ENCODE results near the gene CFAP100. TPM values are rescaled to one million over a fixed set of nuclear protein-coding genes. Genes with fewer than 3 reads are reported as not detected.

CFAP100 gene
- total and polyA plus RNA-seq, 2 donors, result not detected

DNA sequence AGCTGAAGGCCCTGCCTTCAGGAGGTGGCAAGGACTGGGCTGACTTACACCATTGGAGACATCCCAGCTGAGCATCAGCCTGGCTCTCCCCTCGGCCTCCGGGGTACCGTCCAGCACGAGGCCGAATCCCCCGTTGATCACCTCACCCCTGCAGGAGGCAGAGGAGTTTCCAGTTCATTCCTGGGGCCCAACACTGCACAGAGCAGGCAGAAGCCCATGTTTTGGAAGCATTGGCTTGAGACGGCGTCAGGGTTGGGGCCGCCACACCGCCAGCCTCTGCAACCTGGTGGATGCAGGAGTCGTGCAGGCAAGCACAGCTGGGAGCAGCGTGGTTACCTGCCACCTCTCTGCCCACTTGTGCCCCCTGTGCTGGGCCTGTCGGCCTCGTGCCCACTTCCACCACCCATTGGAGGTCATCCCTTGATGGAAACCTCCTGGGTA is 88.6 kb downstream of the CFAP100 start:
- Histone ChIP-seq H3K27ac (ENCODE audit: low read depth) (no peak overlapping the region), H3K4me1 (ENCODE audit: insufficient read depth) (no peaks in the 10 kb centered on the region), H3K36me3 (ENCODE audit: insufficient read depth) (no peaks in the 10 kb centered on the region), H3K4me3 (ENCODE audit: low read depth, low read length) (no peak overlapping the region)
- 90% methylated on average over 14 of the region's 14 CpGs for WGBS
- DNase-seq (ENCODE audit: extremely low spot score), result no peak

DNA sequence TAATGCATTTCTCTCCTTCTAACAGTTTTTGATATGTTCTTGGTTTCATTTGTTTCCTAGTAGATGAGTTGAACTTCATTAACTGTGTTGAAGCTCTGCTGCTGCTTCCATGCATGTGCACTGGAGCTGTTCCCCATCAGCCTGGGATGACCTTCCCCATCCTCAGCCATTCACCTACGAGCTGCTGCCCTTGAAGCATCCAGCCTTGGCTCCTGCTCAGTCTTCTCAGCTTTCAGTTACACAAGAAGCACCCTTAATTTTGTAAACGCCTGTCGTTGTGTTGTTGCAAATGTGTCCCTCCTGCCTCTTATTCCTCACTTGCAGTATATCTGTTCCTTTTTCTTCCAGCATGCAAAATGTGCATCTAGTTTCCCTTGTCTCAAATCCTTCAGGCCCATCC is 89.4 kb downstream of the CFAP100 start:
- Histone ChIP-seq H3K27ac (ENCODE audit: low read depth) (no peak overlapping the region), H3K4me3 (ENCODE audit: low read depth, low read length) (no peak overlapping the region), H3K4me1 (ENCODE audit: insufficient read depth) (no peaks in the 10 kb centered on the region), H3K36me3 (ENCODE audit: insufficient read depth) (no peaks in the 10 kb centered on the region)
- 81% methylated on average over 3 of the region's 3 CpGs for WGBS
- DNase-seq (ENCODE audit: extremely low spot score), result no peak

DNA sequence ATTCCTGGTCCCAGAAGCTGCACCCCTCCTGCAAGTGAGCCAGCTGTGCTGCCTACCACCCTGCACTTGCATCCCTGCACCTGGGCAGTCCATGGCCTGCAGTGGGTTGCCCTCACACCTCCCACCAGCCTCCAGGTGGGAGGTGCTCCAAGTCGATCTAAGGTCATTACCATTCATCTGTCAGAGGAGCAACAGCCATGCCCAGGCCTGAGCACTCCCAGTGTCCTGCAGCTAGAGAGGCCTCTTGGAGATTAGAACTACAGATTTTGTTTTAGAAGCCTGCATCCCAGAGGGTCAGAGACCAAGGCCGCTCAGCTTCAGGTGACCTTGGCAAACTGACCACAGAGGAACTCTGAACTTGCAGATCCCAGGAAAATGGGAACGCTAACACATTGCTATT is 90.0 kb downstream of the CFAP100 start:
- Histone ChIP-seq H3K4me3 (ENCODE audit: low read depth, low read length) (no peak overlapping the region), H3K4me1 (ENCODE audit: insufficient read depth) (no peaks in the 10 kb centered on the region), H3K27ac (ENCODE audit: low read depth) (no peak overlapping the region), H3K36me3 (ENCODE audit: insufficient read depth) (no peaks in the 10 kb centered on the region)
- WGBS, result 73% methylated on average over 3 of the region's 3 CpGs
- no peak for DNase-seq (ENCODE audit: extremely low spot score)

DNA sequence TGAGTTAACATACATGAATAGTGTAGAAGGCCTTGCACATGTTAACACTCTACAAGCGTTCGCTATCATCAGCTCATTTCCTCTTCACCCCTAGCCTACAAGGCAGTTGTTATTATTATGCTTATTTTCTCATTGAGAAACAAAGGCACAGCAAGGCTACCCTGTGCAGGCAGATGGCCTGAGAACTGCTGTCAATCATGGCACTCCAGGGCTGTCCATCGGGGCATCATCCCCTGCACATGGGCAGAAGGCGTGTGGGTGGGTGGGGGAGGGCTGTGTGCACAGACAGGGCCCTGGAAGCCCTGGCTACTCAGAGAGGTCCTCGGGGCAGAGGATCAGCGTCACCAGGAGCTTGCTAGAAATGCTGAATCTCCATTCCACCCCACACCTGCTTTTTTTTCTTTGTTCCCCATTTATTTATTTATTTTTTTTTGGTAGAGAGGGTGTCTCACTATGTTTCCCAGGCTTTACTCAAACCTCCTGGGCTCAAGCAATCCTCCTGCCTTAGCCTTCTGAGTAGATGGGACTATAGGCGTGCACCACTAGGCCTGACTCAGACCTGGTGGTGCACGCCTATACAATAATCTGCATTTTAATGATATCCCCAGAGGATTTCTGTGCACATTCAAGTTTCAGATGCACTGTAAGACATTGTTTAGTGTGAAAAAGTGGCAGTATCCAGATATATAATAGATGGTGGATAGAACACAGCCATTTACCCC is 90.6 kb downstream of the CFAP100 start:
- H3K36me3 ChIP-seq (ENCODE audit: insufficient read depth), result no peaks in the 10 kb centered on the region
- no peak for DNase-seq (ENCODE audit: extremely low spot score)
- H3K27ac ChIP-seq (ENCODE audit: low read depth), result no peak overlapping the region
- WGBS, result 82% methylated on average over 8 of the region's 8 CpGs
- H3K4me1 ChIP-seq (ENCODE audit: insufficient read depth), result no peaks in the 10 kb centered on the region
- no peak overlapping the region for H3K4me3 ChIP-seq (ENCODE audit: low read depth, low read length)

DNA sequence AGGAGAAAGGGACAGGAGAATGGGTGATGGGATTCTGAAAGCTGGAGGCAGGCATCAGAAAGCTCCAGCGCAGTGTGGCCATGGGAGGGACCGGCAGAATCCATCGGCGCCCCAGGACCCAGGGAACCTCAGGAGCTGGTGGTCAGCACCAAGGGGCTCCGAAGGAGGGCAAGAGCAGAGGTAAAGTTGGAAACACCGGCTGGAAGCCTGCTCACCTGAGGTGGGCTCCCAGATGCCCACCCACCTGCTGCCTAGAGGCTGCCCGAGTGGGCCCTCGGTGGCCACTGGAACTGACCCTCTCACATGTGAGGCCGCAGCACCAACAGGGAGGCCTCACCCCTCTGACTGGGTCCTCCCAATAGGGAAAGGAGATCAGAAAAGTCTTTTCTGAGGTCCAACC is 91.2 kb downstream of the CFAP100 start:
- H3K4me1 ChIP-seq (ENCODE audit: insufficient read depth), result no peaks in the 10 kb centered on the region
- 94% methylated on average over 9 of the region's 9 CpGs for WGBS

More for the DNA sequence above, 91.2 kb downstream of the CFAP100 start:
- Histone ChIP-seq H3K4me3 (ENCODE audit: low read depth, low read length) (no peak overlapping the region), H3K36me3 (ENCODE audit: insufficient read depth) (no peaks in the 10 kb centered on the region), H3K27ac (ENCODE audit: low read depth) (no peak overlapping the region)
- DNase-seq (ENCODE audit: extremely low spot score), result no peak

Other genes starting within 250 kb of the CFAP100 start
- gene ALDH1L1, start 214.3 kb upstream of the CFAP100 start, total RNA-seq, result 11.5 TPM
- 24.0 TPM for gene ALDH1L1, start 214.3 kb upstream of the CFAP100 start, polyA plus RNA-seq
- gene KLF15, start 37.5 kb upstream of the CFAP100 start, total RNA-seq, result 1.6 TPM
- gene KLF15, start 37.5 kb upstream of the CFAP100 start, polyA plus RNA-seq, result 57.3 TPM
- 26.2 TPM for gene ZXDC, start 81.0 kb downstream of the CFAP100 start, total RNA-seq
- gene ZXDC, start 81.0 kb downstream of the CFAP100 start, polyA plus RNA-seq, result 16.4 TPM
- not detected for gene UROC1, start 122.9 kb downstream of the CFAP100 start, total RNA-seq
- gene UROC1, start 122.9 kb downstream of the CFAP100 start, polyA plus RNA-seq, result 0.03 TPM
- 0.32 TPM for gene CHST13, start 129.2 kb downstream of the CFAP100 start, total RNA-seq
- 0.24 TPM for gene CHST13, start 129.2 kb downstream of the CFAP100 start, polyA plus RNA-seq
- gene C3orf22, start 164.0 kb downstream of the CFAP100 start, total RNA-seq, result not detected
- not detected for gene C3orf22, start 164.0 kb downstream of the CFAP100 start, polyA plus RNA-seq